Parathyroid adenoma (tissue), 2 donors: Measurements from ENCODE around the gene SPAG16.

ENCODE experiments used
- H2AFZ ChIP-seq: fragments of 300-600 bp; sonication (generic); one replicate; pipeline ENCODE4 v1.7.0; 2017; ENCODE audit warnings: antibody characterized with exemption, mild to moderate bottlenecking
- H3K27ac ChIP-seq: fragments of 300-600 bp; sonication (generic); one replicate; pipeline ENCODE4 v1.7.0; 2017
- H3K27me3 ChIP-seq: fragments of 300-600 bp; sonication (generic); one replicate; pipeline ENCODE4 v1.7.0; 2017; ENCODE audit warnings: low read length; ENCODE audit not compliant: control insufficient read depth, insufficient read depth
- H3K36me3 ChIP-seq: fragments of 300-600 bp; sonication (generic); one replicate; pipeline ENCODE4 v1.7.0; 2017; ENCODE audit warnings: low read length; ENCODE audit not compliant: control insufficient read depth, insufficient read depth
- H3K4me1 ChIP-seq: fragments of 300-600 bp; sonication (generic); one replicate; pipeline ENCODE4 v1.7.0; 2017; ENCODE audit warnings: control low read depth
- H3K4me2 ChIP-seq: fragments of 300-600 bp; sonication (generic); one replicate; pipeline ENCODE4 v1.7.0; 2017; ENCODE audit warnings: low read length
- H3K4me3 ChIP-seq: fragments of 300-600 bp; sonication (generic); one replicate; pipeline ENCODE4 v1.7.0; 2017; ENCODE audit warnings: low read depth, low read length
- H3K79me2 ChIP-seq: fragments of 300-600 bp; sonication (generic); one replicate; pipeline ENCODE4 v1.7.0; 2017; ENCODE audit warnings: control low read depth
- H3K9ac ChIP-seq: fragments of 300-600 bp; sonication (generic); one replicate; pipeline ENCODE4 v1.7.0; 2017; ENCODE audit warnings: mild to moderate bottlenecking
- H3K9me3 ChIP-seq: fragments of 300-600 bp; sonication (generic); one replicate; pipeline ENCODE4 v1.7.0; 2017; ENCODE audit warnings: low read length; ENCODE audit not compliant: control insufficient read depth
- TF ChIP-seq, protein P1 (sequence below): fragments of 300-600 bp; sonication (generic); IDR thresholded peaks from one replicate; pipeline ENCODE4 v1.7.0; 2017; ENCODE audit warnings: antibody characterized with exemption, mild to moderate bottlenecking
- donor health status: primary hyperparathyroidism.

Gene SPAG16

DNA sequence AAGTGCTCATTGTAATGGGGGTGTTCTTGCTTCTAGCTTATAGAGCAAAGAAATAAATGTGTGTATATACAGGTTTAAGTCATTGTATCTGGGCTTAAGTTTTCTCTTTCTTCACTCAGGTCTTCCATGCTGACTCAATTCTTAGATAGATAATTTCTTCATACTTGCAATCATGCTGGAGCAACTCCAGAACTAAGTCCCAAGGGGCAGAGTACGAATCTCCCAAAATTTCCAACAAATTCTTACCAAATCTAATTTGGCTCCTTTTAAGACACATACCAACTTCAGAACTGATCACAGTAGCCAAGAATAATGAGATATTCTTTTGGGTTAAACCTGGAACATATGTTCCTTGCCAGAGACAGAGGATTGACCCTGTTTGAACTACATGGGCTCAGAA lies 4.3 kb upstream of the SPAG16 start:
- Histone ChIP-seq H3K9ac (no peak overlapping the region), H3K36me3 (no peaks in the 10 kb centered on the region), H3K4me2 (no peak overlapping the region), H3K9me3 (no peaks in the 10 kb centered on the region), H3K27ac (no peak overlapping the region), H3K4me3 (no peak overlapping the region), H2AFZ (no peak overlapping the region), H3K79me2 (no peaks in the 10 kb centered on the region), H3K4me1 (no peaks in the 10 kb centered on the region), H3K27me3 (no peaks in the 10 kb centered on the region)
- TF ChIP-seq, protein P1, sequence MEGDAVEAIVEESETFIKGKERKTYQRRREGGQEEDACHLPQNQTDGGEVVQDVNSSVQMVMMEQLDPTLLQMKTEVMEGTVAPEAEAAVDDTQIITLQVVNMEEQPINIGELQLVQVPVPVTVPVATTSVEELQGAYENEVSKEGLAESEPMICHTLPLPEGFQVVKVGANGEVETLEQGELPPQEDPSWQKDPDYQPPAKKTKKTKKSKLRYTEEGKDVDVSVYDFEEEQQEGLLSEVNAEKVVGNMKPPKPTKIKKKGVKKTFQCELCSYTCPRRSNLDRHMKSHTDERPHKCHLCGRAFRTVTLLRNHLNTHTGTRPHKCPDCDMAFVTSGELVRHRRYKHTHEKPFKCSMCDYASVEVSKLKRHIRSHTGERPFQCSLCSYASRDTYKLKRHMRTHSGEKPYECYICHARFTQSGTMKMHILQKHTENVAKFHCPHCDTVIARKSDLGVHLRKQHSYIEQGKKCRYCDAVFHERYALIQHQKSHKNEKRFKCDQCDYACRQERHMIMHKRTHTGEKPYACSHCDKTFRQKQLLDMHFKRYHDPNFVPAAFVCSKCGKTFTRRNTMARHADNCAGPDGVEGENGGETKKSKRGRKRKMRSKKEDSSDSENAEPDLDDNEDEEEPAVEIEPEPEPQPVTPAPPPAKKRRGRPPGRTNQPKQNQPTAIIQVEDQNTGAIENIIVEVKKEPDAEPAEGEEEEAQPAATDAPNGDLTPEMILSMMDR = no peak

DNA sequence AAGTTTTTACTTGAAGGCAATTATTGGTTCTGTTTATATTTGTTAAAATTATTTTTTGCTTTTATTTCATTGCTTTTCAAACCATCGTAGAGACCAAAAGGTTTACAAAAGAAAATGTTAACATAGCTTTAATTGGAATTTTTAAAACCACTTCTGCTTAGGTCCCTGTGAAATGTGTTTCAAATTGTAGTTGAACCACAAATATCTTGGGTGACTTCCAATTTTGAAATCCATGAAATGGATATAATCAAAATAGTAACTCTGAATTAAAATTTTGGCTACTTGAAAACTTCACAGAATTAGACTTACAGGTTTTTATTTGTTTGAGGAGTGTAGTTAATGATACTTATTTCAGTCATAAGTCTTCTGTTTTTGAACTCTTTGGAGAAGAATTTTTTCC lies 3.1 kb upstream of the SPAG16 start:
- no peaks in the 10 kb centered on the region for H3K9me3 ChIP-seq
- H2AFZ ChIP-seq = no peak overlapping the region
- H3K9ac ChIP-seq = no peak overlapping the region
- H3K36me3 ChIP-seq = no peaks in the 10 kb centered on the region
- H3K27me3 ChIP-seq = no peaks in the 10 kb centered on the region
- no peaks in the 10 kb centered on the region for H3K4me1 ChIP-seq
- no peak overlapping the region for H3K27ac ChIP-seq
- no peaks in the 10 kb centered on the region for H3K79me2 ChIP-seq
- no peak overlapping the region for H3K4me2 ChIP-seq
- no peak overlapping the region for H3K4me3 ChIP-seq
- TF ChIP-seq, protein P1 = no peak

DNA sequence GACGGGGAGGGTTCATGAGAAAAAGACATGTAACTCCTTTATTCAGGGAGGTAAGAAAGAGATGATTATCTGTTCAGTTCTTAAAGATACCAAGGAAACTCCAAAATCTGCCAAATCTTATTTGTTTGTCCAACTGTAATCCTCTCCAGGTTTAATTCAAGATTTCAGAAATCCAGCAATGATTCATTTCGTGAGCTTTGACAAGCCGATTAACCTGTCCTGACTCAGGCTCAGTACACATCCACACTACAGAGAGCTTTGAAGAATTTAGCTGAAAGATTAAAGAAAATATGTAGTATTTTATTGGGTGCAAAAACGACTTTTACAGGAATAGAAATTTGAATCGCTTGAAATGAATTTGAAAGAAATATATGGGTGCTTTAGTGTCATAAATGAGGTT lies 1.1 kb downstream of the SPAG16 start:
- peak overlapping the region; percentile 83 for H3K4me2 ChIP-seq
- TF ChIP-seq, protein P1 = no peak
- no peaks in the 10 kb centered on the region for H3K36me3 ChIP-seq
- no peaks in the 10 kb centered on the region for H3K9me3 ChIP-seq
- H3K4me1 ChIP-seq = peaks cover 1% of the 10 kb centered on the region
- H3K27me3 ChIP-seq = no peaks in the 10 kb centered on the region
- H3K27ac ChIP-seq = no peak overlapping the region
- H3K9ac ChIP-seq = no peak overlapping the region
- H2AFZ ChIP-seq = no peak overlapping the region
- peaks cover 3% of the 10 kb centered on the region for H3K79me2 ChIP-seq
- no peak overlapping the region for H3K4me3 ChIP-seq

DNA sequence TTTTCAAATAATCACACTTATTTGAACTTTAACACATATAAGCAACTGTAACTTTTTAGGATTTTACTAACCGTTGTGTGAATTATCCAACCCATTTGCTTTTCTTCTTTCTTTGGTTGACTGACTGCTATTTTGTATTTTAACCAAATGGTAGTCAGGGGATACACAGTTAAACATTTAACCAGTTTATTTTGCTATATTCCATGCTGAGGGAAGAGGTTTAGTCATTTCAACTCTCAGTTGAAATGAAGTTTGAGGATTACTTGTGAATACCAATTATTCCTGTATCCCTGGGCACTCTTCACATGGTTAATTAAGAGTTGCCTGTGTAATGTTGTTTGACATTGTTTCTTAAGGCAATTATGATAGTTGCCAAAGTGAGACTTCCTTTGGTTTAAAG lies 1.9 kb downstream of the SPAG16 start:
- TF ChIP-seq, protein P1 = no peak
- H3K27ac ChIP-seq = no peak overlapping the region
- no peak overlapping the region for H3K4me3 ChIP-seq
- H3K4me1 ChIP-seq = peaks cover 6% of the 10 kb centered on the region
- H2AFZ ChIP-seq = no peak overlapping the region
- H3K9me3 ChIP-seq = no peaks in the 10 kb centered on the region
- peaks cover 3% of the 10 kb centered on the region for H3K79me2 ChIP-seq
- no peaks in the 10 kb centered on the region for H3K27me3 ChIP-seq
- H3K4me2 ChIP-seq = no peak overlapping the region
- no peak overlapping the region for H3K9ac ChIP-seq
- no peaks in the 10 kb centered on the region for H3K36me3 ChIP-seq

DNA sequence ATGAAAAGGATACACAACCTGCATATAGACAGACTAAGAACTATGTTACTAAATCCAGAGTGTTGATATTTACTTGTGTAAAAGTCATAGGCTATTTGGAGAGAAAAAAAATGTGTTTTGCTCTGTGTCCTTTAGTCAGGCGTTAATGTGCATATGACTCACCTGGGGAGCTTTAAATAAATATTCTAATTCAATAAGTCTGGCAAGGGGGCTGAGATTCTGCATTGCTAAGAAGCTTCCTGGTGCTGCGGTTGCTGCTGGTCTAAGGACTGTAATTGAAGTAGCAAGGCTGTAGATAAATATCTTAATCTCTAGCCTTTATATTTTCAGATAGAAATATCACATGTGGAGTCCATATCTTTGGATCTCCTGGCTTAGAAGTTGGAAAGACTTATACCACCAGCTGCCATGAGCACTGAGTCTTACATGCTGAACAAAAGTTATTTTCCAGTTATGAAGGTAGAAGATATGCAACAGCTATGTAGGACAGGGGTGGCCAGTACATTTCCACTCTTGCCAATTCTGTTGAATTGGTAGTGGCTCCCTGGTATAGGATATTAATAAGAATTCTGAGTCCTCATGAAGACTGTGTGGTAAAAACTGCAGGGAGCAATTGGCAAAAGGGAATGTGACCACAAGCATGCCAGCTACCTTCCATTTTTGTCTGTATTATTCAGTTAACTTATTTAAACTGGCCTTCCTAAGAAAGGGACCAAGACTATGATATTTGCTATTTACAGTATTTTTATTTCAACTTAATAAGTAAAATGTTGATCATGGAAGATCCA lies 4.8 kb downstream of the SPAG16 start:
- no peak overlapping the region for H3K9ac ChIP-seq
- H3K4me3 ChIP-seq = no peak overlapping the region
- no peaks in the 10 kb centered on the region for H3K27me3 ChIP-seq
- H3K4me1 ChIP-seq = peaks cover 6% of the 10 kb centered on the region
- H2AFZ ChIP-seq = no peak overlapping the region
- TF ChIP-seq, protein P1 = no peak
- H3K79me2 ChIP-seq = peaks cover 14% of the 10 kb centered on the region
- no peaks in the 10 kb centered on the region for H3K9me3 ChIP-seq
- H3K36me3 ChIP-seq = no peaks in the 10 kb centered on the region
- no peak overlapping the region for H3K4me2 ChIP-seq
- H3K27ac ChIP-seq = no peak overlapping the region
